Stimulated activated CD8-positive, alpha-beta memory T cell treated with anti-CD3 and anti-CD28 coated beads, Interleukin-2, amount 100 ng/mL, for 1 hour (primary cell): ENCODE results near the gene SLC28A1.

Experiments used
- DNase-seq, 2 donors: peaks; one replicate each; pipeline ENCODE4 v3.0.0-alpha.2; 2020; ENCODE audit warnings: low read depth in 2 of 2

Gene SLC28A1

DNA sequence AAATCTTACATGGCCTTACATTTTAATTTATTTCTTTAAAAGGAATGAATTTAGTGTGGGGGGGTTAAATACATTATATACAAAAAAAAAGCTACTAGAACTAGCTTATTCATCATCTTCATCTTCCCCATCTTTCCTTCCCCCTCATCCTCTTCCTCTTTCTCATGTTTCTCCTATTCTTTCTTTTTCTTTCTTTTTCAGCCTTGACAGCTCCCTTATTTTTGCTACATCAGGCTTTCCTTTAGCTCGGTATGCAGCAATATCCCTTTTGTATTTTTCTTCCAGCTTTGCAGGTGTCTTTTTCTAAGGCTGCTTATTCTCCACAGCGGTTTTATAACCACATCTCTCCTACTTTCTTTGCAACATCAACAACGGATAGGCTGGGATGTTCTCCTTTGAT lies 55.9 kb downstream of the SLC28A1 start:
- DNase-seq, result no peak

DNA sequence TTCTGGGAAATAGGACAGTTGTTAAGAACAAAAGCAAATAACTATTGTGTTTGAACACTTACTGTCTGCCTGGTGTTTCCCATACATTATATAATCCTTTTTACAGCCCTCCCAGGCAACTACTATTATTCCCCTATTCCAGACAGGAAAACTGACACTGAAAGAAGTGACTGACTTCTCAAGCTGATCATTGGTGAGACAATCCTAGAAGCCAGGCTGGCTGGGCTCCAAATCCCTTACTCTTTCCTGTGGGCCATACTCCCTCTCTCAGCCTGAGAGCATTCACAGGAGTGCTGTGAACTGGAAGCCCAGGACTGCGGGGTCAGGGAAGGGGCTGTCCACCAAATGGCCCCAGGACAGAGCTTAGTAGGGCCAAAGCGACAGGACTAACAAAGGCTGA lies 58.0 kb downstream of the SLC28A1 start:
- no peak for DNase-seq

DNA sequence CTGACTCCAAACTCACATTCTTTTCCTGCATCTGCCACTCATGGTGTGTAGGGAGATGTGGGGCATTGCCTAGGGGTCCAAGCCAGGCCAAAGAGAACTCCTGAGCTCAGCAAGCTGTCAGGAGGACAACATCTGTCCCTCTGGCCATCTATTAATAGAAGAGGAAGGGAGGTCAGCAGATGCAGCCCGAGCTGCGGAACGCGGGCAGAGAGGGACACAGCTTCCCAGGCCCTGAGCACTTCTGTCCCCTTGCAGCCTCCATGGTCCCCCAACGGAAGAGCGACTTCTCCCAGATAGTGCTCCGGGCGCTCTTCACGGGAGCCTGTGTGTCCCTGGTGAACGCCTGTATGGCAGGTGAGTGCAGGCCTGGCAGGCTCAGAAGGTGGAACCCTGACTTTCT lies 59.8 kb downstream of the SLC28A1 start:
- no peak for DNase-seq

DNA sequence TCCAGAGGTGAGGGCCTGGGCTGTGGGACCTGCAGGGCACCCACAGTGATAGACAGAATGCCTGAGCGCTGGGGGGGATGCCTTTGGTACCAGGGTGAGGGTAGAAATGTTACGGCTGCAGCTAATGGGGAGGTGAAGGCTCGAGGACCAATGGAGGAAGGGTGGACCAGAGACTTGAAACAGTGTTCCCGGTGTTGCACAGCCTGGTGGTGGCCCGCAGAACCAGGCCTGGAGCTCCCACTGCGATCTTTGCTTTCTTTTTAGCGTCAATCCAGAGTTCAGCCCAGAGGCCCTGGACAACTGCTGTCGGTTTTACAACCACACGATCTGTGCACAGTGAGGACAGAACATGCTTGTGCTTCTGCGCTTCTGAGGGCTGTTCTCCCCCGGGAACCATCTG lies 60.4 kb downstream of the SLC28A1 start:
- DNase-seq, result no peak

DNA sequence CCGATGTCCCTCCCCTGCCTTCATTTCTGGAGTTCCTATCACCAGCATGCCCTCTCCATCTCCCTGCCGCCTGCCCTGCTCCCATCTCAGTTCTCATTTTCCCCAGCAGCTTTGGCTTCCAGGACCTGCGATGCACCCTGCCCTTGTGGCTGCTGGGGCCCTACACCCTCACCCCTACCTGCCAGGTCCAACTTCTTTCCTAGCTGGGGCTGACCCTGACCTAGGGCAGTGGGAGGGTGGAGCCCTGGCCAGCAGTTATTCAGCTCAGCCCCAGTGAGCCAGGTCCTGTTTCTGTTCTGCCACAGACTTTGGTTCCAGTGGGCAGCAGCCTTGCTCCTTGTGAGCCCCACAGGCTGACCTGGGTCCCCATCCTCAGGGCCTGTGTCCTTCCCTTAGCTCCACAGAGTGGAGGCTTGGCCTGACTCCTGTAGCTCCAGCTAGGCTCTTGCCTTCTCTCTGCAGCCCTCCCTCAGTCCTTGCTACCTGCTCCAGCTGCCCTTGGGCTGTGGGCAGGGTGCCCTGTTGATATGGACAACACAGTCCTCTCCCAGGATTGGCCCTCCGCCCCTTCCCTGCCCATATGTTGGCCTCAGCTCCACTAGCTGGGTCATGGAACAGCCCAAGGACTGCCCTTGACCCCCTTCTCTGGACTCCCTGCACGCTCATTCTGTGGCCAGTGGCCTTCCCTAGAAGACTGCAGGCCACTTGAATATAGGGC lies 62.5 kb downstream of the SLC28A1 start:
- DNase-seq, result no peak

DNA sequence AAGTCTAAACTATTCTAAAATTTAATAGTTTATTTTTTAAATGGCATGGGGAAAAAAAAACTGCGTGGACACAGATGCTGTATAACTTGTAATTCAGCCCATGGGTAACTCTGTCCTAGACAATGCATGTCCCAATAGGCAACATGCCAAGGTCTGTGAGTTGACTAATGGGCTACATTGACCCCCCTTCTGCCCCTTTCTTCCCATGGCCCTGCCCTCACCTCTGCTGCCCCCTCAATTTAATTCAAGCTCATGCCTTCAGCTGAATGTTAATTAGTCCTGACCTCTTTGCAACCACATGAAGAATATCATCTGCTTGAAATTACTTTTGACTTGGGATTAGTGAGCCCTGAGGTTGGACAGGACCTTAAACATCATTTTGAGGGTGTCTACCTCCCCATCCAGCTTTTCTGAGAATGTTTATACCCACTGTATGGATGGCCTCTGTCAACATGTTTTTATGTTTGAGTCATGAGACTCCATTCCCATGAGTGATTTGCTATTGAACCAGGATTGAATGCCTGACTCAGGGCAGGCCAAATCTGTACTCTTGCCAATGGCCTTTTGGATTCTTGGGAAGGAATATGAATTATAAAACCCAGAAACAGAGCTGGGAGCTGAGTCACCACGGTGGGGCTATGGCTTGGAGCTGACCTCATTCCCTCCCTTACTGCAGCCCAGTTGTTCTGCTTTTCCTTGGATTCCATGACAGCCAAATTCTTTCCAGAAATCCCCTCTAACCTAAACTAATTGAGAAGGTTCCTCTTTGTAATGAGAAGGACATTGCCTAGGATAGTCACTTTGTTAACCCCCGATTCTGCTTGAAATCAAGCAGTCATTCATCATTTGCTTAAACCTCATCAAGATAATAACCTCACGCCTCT lies 63.7 kb downstream of the SLC28A1 start:
- no peak for DNase-seq

DNA sequence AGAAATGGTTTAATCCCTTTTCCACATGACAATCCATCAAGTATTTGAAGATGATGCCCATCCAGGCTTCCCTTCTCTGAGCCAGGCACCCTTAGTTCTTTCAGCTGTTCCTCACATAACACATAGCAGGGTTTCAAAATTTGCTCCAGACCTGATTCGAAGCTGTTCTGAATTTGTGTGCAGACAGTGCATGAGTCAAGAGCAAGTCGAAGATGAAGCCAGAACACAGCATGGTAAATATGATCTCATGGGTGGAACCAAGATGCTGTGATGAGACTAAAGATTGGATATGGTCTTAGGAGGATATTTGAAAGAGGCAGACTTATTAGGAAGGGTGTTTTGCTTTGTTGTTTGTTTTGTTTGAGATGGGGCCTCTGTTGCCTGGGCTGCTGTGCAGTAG lies 64.6 kb downstream of the SLC28A1 start:
- DNase-seq, result no peak

DNA sequence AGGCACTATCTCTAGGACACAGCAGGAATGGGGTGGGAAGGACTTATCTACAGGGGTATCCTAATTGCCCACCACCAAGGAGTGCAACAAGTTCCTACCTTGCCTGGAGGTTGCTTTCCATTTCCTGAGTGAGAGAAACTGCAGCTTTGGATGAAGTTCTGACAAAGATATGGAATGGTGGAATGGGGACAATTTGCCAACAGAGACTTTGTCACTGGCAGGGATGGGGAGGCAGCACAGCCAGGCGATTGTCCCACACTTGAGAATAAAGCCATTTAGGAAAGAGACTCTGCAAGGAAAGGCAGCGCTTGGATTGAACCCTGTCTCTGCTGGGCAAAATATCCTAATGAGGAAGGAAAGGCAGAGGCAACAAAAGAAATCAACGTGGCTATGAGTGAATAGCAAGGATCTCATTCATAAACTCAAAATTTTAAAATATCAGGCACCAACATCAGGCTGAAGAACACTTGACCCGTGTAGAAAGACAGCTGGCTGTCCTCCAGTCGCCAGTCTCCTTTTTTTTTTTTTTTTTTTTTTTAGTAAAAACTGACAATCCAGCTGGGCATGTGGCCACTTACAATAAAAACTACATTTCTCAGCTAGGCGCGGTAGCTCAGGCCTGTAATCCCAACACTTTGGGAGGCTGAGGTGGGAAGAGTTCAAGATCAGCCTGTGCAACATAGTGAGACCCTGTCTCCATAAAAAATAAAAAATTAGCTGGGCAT lies 65.5 kb downstream of the SLC28A1 start:
- no peak for DNase-seq

DNA sequence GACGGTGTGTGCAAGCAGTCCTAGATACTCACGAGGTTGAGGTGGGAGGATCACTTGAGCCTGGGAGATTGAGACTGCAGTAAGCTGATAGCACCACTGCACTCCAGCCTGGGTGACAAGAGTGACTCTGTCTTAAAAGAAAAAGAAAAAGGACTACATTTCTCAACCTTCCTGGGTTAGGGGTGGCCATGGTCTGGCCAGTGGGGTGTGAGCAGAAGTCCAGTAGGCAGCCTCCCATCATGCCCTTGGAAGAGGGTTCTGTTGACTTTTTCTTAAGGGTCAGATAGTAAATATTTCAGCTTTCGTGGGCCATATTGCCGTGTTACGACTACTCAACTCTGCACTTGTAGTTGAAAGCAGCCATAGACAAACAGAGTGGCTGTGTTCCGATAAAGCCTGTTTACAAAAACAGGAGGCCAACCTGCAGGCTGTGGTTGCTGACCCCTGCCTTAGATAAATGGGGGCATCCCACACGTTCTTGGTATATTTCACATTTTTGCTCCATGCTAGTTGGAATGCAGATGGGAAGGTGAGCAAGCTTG lies 66.2 kb downstream of the SLC28A1 start:
- no peak for DNase-seq

DNA sequence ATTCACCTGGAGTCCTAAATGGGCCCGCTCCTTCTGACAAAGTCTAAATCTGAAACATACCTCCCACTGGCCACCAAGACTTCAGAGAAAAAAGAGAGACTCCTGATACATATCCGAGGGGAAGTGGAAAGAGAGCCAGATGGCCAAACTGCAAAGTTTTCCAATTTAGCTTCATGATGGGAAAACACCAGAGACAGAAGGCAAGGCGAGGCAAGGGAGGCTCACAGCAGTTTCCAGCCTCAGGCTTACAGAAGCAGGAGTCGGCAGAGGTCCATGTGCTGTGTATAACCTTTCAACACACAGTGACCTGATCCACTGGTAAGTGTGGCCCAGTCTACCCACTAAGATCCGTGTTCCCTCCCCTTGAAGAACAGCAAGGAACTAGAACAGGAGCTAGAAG lies 67.3 kb downstream of the SLC28A1 start:
- no peak for DNase-seq

DNA sequence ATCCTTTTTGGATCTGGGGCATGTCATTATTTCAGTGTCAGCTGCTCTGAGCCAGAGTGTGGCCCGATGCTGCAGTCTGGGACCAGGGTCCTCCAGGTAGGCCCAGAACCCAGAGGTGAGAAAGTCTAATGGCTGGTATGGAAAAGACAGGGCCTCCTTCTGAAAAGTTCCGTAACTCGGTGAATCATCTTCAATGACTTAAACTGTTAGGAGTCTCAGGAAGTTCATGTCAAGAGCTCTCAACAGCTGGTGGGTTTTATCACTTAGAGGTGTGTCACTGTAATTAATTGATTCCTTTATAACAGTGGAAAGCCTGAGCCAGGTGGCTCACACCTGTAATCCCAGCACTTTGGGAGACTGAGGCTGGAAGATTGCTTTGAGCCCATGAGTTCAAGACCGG lies 68.7 kb downstream of the SLC28A1 start:
- DNase-seq, result no peak

DNA sequence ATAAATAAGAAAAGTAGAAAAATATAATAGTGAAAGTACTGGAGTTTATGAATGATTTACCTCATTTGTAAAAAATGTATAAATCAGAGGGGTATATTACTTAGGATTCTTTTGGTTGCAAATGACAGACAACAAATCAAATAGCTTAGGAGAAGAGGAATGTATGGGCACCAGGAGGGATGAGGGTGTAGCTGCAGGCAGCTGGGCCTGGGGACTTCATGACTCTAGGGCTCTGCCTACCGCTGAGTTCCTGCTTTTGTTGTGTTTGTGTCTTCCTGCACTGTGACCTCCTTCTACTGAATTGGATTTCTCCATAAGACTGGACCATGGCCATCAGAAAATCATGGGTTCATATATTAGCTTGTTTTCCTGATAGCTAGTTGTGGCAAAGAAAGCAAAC lies 69.3 kb downstream of the SLC28A1 start:
- no peak for DNase-seq

DNA sequence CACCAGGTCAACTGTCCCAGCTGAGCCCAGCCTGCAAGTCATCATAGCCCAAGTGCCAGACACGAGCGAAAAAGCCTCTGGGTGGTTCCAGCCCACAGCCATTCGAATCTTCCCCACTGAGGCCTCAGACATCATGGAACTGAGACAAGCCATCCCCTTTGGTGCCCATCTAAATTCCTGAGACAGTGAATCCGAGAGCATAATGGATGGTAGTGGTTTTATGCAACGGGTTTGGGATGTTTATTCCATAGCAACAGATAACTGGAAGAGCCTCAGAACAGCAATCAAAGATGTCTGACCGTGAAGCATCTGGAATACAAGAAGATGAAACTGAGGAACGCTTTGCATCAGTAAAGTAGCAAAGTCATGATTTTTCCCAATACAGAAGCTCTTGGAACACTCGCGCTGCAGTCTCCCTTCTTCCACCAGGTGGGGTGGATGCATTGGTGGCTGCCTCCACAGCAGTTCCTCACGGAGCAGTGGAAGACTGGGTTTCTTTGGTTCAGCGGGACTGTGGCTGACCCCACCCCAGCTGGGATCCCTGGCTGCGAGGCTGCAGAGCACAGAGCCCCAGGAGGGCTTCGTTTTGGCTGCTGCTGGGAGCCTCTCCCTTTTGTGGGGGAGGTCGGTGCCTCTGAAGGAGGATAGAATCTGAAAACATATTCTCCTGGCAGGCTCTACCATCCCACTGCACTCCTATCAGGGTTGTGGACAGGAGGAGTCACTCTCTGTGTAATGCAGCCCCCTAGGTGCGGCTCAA lies 70.8 kb downstream of the SLC28A1 start:
- peak in 1 of 2 donors; percentile 18 for DNase-seq

DNA sequence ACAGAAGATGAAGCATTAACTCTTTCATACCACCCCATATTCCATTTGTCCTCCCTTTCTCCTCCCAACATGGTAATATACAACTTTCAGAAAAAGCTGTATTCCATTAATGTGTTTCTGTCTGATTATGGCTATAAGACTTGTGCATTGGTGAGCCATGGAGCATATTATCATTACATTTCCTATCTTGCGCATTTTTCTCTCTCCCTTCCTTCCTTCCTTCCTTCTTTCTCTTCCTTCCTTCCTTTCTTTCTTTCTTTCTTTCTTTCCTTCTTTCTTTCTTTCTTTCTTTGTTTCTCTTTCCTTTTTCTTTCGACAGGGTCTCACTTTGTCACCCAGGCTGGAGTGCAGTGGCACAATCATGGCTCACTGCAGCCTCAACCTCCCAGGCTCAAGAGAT lies 71.7 kb downstream of the SLC28A1 start:
- DNase-seq, result no peak

DNA sequence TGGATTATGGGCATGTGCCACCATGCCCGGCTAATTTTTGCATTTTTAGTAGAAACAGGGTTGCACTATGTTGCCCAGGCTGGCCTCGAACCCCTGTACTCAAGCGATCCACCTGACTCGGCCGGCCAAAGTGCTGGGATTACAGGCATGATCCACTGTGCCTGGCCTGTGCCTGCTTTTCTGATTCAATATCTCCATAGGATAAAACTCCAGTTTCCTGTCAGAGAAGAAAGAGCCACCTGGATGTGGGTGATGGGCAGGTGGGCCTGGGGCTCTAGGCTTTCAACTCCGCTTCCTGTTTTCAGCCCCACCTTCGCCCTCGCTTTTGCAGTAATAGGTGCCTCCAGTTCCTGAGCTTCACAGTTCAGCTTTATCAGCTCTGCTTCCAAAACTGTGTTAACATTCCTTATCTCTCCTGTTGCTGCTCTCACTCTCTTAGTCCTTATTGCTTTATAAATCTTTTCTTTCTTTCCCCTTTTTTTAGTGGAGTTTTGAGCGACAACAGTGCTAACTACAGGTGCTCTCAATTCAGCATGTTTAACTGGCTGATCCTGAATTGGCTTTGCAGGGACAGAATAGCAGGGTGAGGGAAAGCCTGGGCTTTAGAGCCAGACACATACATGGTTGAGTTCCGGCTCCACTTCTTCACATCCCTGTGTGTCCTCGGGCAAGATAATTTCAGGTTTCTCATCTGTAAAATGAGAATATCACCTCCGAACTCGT lies 76.1 kb downstream of the SLC28A1 start:
- no peak for DNase-seq

DNA sequence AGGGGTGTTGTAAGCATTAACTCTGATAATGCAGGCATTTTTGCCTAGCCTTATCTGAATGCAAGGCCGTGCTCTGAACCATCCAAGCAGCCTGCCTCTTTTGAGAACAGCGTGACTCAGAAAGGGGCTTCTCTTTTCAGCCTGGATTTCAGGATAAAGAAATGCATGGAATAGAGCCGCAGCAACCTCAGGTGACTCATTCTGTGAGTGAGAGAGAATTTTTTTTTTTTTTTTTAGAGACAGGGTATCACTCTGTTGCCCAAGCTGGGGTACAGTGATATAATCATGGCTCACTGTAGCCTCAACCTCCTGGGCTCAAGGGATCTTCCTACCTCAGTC lies 76.6 kb downstream of the SLC28A1 start:
- no peak for DNase-seq

DNA sequence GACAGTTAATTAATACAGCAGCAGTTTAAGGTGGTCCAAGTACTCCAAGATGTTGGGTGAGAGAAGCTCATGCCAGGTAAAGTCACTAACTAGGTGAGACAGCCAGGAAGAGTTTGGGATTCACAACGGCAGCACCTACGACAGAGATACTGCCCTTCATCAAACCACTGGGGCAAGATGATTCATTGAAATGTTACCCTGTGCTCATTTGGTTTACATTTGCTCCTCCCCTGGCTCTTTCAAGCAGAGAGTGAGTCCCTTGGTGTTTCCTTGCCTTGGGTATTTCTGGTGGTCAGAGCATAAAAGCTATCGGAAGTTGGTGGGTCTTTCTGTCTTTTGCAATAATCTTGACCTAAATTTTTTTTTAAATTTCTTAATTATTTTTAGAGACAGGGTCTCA lies 77.2 kb downstream of the SLC28A1 start:
- no peak for DNase-seq

DNA sequence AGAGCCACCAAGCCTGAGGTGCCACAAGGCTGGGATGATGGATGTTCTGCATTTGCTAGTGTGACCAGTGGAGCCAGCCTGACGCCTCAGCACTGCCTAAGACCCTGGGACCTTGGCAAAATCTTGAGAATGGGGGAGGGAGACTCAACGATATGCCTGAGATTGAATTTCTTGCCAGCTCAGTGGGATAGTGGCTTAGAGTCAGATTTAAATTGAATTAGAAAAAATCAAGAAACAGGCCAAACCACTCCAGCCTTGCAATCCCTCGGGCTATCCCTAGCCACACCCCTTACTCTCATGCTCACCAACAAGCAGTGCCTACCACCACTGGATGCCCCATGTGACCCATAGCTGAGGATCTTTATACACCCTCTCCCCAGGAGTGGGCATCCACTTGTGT lies 78.5 kb downstream of the SLC28A1 start:
- DNase-seq, result no peak

DNA sequence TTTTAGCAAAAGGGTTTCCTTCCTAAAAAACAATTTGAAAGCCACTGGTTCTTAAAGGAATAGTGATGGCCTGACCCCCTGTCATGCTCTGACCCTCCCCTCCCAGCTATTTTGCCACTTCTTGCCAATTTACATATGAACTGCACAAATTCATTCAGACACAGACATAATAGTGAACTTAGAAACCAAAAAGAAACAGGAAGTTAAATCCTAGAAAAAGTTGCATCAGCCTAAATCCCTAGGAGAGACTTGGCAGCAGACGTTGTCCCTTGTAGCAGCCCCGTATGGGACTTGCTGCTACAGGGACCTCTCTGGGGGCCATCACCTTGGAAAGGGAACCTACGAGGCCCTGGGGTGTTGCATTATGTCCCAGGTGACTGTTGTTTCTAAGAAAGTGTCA lies 82.9 kb downstream of the SLC28A1 start:
- no peak for DNase-seq

DNA sequence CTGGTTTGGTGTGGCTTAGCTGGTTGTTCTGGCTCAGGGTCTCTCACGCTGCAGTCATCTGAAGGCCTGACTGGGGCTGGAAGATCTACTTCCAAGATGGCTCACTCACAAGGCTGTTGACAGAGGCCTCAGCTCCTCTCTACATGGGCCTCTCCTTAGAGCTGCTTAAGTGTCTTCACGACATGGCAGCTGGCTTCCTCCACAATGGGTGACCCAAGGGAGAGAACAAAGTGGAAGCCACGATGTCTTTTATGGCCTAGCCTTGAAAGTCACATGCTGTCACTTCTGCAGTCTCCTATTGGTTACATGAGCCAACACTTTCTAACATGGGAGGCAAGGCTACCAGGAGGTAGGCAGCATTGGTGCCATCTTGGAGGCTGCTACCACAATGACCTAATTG lies 83.8 kb downstream of the SLC28A1 start:
- DNase-seq, result no peak

DNA sequence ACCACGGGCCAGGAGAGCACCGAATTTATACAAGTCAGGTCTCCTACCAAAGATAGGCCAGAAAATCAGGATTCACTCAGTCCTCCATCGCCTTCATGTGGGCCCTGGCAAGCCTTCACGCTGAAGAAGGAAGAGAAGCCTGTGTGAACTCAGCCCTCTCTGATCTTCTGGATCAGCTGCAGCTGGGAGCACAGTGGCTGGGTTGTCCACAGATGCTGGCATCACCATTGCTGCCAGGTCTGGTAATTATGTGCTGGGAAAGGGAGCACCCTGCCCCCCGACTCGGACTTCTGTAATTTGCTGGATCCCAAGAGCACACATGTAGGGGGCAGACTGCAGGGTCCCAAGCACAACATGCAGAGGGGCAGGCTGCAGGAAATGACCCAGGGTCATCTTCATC lies 84.8 kb downstream of the SLC28A1 start:
- DNase-seq, result no peak
